ENCODE measurements around the gene RNF121.

DNA sequence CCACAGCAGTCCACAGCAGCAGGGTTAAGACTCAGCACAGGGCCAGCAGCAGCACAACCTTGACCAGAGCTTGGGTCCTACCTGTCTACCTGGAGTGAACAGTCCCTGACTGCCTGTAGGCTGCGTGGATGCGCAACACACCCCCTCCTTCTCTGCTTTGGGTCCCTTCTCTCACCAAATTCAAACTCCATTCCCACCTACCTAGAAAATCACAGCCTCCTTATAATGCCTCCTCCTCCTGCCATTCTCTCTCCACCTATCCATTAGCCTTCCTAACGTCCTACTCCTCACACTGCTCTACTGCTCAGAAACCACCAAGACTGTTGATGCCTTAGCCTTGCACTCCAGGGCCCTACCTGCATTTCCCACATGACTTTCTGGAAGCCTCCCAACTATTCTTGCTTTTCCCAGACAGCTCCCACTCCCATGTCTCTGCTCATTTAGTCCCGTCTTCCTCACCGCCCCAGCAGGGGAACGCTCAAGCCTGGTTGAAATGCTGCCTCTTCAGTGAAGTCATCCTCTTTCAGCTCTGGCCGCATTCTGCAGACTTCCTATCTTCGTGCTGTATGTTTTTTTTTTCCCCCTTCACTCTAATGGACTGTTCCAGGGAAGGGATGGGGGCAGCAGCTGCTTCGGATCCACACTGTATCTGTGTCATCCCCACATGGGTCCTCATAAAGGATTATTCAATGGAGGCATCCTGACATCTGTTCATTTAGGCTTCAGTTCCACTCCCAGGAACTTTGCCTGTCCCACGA, 73.2 kb downstream of the RNF121 start:
- TF ChIP-seq, protein P1, sequence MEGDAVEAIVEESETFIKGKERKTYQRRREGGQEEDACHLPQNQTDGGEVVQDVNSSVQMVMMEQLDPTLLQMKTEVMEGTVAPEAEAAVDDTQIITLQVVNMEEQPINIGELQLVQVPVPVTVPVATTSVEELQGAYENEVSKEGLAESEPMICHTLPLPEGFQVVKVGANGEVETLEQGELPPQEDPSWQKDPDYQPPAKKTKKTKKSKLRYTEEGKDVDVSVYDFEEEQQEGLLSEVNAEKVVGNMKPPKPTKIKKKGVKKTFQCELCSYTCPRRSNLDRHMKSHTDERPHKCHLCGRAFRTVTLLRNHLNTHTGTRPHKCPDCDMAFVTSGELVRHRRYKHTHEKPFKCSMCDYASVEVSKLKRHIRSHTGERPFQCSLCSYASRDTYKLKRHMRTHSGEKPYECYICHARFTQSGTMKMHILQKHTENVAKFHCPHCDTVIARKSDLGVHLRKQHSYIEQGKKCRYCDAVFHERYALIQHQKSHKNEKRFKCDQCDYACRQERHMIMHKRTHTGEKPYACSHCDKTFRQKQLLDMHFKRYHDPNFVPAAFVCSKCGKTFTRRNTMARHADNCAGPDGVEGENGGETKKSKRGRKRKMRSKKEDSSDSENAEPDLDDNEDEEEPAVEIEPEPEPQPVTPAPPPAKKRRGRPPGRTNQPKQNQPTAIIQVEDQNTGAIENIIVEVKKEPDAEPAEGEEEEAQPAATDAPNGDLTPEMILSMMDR (IDR thresholded peaks at IDR 0.05) = no peak
- TF ChIP-seq POLR2A (IDR thresholded peaks at IDR 0.05) = no peak

Measured in vagina (tissue), 2 donors.